Measurements from ENCODE around the gene THSD4. TPM values are rescaled to one million over a fixed set of nuclear protein-coding genes. Genes with fewer than 3 reads are reported as not detected.

THSD4 gene
- total RNA-seq, 1 experiment from 2014 or later: 29.3 TPM

DNA sequence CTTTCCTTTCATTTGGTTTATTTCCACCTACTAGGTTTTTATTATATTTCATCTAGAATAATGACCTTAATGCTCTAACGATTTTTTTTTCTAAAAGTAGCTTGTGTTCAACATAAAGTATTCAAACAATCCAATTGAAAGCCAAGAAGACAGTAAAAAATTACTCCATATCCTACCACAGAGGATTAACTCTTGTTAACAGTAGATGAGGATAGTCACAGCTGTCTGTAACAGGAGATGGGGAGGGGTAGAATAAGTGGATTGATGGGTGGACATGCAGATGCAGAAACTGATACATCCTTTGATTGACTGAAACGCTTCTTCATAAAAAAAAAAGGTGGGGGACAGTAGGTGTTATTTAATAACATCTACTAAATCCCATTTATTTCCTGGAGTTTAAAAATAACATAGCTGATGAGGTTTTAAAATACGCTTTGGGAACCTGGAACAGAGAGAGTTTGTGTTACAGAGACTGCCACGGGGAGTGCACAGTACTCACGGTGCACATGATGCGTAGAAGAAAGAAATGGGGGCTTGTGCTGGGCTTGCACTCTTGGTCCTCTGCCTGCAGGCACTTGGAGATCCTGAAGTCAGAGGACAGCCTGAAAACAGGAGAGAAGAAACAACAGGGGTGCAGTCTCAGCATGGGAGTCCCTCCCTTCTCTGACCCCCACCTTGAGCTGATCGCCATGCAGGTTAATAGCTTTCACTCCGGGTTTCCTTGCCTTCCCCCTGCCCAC is 226.7 kb downstream of the THSD4 start:
- POLR2A ChIA-PET (ENCODE audit: unreplicated experiment): no interaction called here

DNA sequence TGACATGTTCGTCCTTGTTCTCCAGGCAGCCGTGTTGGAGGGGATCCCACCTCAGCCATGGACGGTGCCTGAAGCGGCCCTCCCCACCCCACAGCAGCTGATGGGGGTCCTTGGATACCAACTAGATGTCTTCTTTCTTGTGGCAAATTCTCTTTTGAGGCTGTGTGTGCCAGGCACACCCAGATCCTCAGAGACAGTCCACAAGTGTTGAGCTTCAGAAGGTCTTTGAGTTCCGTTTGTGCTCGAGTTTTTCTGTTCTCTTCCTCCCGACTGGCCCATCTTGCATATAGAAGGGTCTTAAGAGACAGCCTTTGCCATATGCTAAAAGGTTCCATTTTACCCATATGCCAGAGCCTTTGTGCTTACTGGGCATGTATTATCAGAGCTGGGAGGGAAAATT is 227.4 kb downstream of the THSD4 start:
- no peaks in the 10 kb centered on the region for H3K9me2 ChIP-seq (ENCODE audit: insufficient read depth)
- H3K79me2 ChIP-seq (ENCODE audit: low read depth): peaks cover 18% of the 10 kb centered on the region; the same call in 1 of the 2 replicates
- no peaks in the 10 kb centered on the region for H4K20me1 ChIP-seq (ENCODE audit: insufficient read depth)
- no peaks in the 10 kb centered on the region for H3K9me3 ChIP-seq (ENCODE audit: insufficient read depth, low read depth)
- intact Hi-C loops (cut with micrococcal nuclease; ENCODE audit: unreplicated experiment): no loop called here
- ChIA-PET POLR2A (ENCODE audit: unreplicated experiment) (no interaction called here), CTCF (no interaction called here)
- H3K36me3 ChIP-seq (ENCODE audit: low read depth): no peaks in the 10 kb centered on the region
- TF ChIP-seq EZH2 (IDR thresholded peaks at IDR 0.05; ENCODE audit: low read depth): no peak
- TF ChIP-seq, protein P1, sequence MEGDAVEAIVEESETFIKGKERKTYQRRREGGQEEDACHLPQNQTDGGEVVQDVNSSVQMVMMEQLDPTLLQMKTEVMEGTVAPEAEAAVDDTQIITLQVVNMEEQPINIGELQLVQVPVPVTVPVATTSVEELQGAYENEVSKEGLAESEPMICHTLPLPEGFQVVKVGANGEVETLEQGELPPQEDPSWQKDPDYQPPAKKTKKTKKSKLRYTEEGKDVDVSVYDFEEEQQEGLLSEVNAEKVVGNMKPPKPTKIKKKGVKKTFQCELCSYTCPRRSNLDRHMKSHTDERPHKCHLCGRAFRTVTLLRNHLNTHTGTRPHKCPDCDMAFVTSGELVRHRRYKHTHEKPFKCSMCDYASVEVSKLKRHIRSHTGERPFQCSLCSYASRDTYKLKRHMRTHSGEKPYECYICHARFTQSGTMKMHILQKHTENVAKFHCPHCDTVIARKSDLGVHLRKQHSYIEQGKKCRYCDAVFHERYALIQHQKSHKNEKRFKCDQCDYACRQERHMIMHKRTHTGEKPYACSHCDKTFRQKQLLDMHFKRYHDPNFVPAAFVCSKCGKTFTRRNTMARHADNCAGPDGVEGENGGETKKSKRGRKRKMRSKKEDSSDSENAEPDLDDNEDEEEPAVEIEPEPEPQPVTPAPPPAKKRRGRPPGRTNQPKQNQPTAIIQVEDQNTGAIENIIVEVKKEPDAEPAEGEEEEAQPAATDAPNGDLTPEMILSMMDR (conservative IDR thresholded peaks at IDR 0.05): no peak
- H3F3A ChIP-seq (ENCODE audit: insufficient read depth, low read depth): peaks cover 11% of the 10 kb centered on the region
- DNase-seq: no peak
- H3K27me3 ChIP-seq (ENCODE audit: insufficient read depth, low read depth): no peaks in the 10 kb centered on the region
- H2AFZ ChIP-seq: no peak overlapping the region
- BruUV-seq (replicated peaks): no TSS peak
- H3K4me2 ChIP-seq: no peak overlapping the region
- no peak overlapping the region for H3K4me3 ChIP-seq
- H3K4me1 ChIP-seq (replicated peaks; ENCODE audit: insufficient read depth): peaks cover 25% of the 10 kb centered on the region
- H3K27ac ChIP-seq: no peak overlapping the region

More for the DNA sequence above, 226.7 kb downstream of the THSD4 start:
- Histone ChIP-seq H2AFZ (no peak overlapping the region), H3K36me3 (ENCODE audit: low read depth) (no peaks in the 10 kb centered on the region), H4K20me1 (ENCODE audit: insufficient read depth) (no peaks in the 10 kb centered on the region), H3K9me3 (ENCODE audit: insufficient read depth, low read depth) (no peaks in the 10 kb centered on the region), H3K79me2 (ENCODE audit: low read depth) (peaks cover 18% of the 10 kb centered on the region; the same call in 1 of the 2 replicates), H3K4me2 (no peak overlapping the region), H3K27ac (no peak overlapping the region), H3K4me1 (replicated peaks; ENCODE audit: insufficient read depth) (peaks cover 24% of the 10 kb centered on the region), H3K9me2 (ENCODE audit: insufficient read depth) (no peaks in the 10 kb centered on the region), H3K27me3 (ENCODE audit: insufficient read depth, low read depth) (no peaks in the 10 kb centered on the region), H3K4me3 (no peak overlapping the region), H3F3A (ENCODE audit: insufficient read depth, low read depth) (peaks cover 14% of the 10 kb centered on the region)
- CTCF ChIA-PET: no interaction called here
- TF ChIP-seq, protein P1 (conservative IDR thresholded peaks at IDR 0.05): no peak
- TF ChIP-seq EZH2 (IDR thresholded peaks at IDR 0.05; ENCODE audit: low read depth): no peak
- intact Hi-C loops (cut with micrococcal nuclease; ENCODE audit: unreplicated experiment): no loop called here
- no peak for DNase-seq
- no TSS peak for BruUV-seq (replicated peaks)

- H3K4me1 ChIP-seq (replicated peaks; ENCODE audit: insufficient read depth): peaks cover 25% of the 10 kb centered on the region
- no peak overlapping the region for H3K27ac ChIP-seq
- H3K79me2 ChIP-seq (ENCODE audit: low read depth): peaks cover 9% of the 10 kb centered on the region; the same call in 1 of the 2 replicates
- H3K9me3 ChIP-seq (ENCODE audit: insufficient read depth, low read depth): no peaks in the 10 kb centered on the region
- H3K36me3 ChIP-seq (ENCODE audit: low read depth): no peaks in the 10 kb centered on the region
- H3F3A ChIP-seq (ENCODE audit: insufficient read depth, low read depth): peaks cover 16% of the 10 kb centered on the region; the same call in 1 of the 2 replicates
- no peak overlapping the region for H3K4me3 ChIP-seq
- no peak overlapping the region for H3K4me2 ChIP-seq
- no peak for DNase-seq
- POLR2A ChIA-PET (ENCODE audit: unreplicated experiment): no interaction called here
- intact Hi-C loops (cut with micrococcal nuclease; ENCODE audit: unreplicated experiment): no loop called here
- no peak overlapping the region for H2AFZ ChIP-seq
- no peaks in the 10 kb centered on the region for H4K20me1 ChIP-seq (ENCODE audit: insufficient read depth)
- TF ChIP-seq, protein P1 (conservative IDR thresholded peaks at IDR 0.05): no peak
- no peak for TF ChIP-seq EZH2 (IDR thresholded peaks at IDR 0.05; ENCODE audit: low read depth)
- no TSS peak for BruUV-seq (replicated peaks)
- CTCF ChIA-PET: no interaction called here
- H3K27me3 ChIP-seq (ENCODE audit: insufficient read depth, low read depth): no peaks in the 10 kb centered on the region
- no peaks in the 10 kb centered on the region for H3K9me2 ChIP-seq (ENCODE audit: insufficient read depth)
Measured at GRCh38 chr15:71344316-71344715, 229.0 kb downstream of the THSD4 start.
